ENCODE results near the gene SLC16A7. TPM values are rescaled to one million over a fixed set of nuclear protein-coding genes. Genes with fewer than 3 reads are reported as not detected.

The SLC16A7 gene
- total and polyA plus RNA-seq, 2 of the 8 experiments (the other 6 are each of a cell fraction or from before 2014, with no cell fraction given), result 0.74 to 4.3 TPM

GRCh38 chr12:59700153-59700450, 104.3 kb downstream of the SLC16A7 start:
- Histone ChIP-seq H3K79me2 (ENCODE audit: control insufficient read depth in 1 of 2, insufficient read depth in 2 of 2, low read length in 2 of 2) (no peaks in the 10 kb centered on the region), H3K4me1 (replicated peaks in 1 of 4; ENCODE audit: control insufficient read depth in 3 of 4, insufficient read depth in 4 of 4, low read length in 3 of 4) (no peaks in the 10 kb centered on the region), H3K56ac (replicated peaks; ENCODE audit: insufficient read length, low read depth, low read length) (no peak overlapping the region), H3K79me1 (ENCODE audit: low read depth, low read length) (no peaks in the 10 kb centered on the region), H4K5ac (ENCODE audit: insufficient read length, low read depth, low read length) (no peak overlapping the region), H2AK5ac (ENCODE audit: low read depth, low read length) (no peak overlapping the region), H2BK20ac (ENCODE audit: low read length) (no peak overlapping the region), H3K27me3 (replicated peaks in 1 of 4; ENCODE audit: control insufficient read depth in 3 of 4, extremely low read depth in 1 of 4, insufficient read depth in 3 of 4, low read length in 3 of 4) (no peaks in the 10 kb centered on the region), H4K8ac (ENCODE audit: extremely low read depth, insufficient read depth, low read length) (no peak overlapping the region), H3K9ac (replicated peaks in 1 of 4; ENCODE audit: extremely low read depth in 1 of 4, low read depth in 3 of 4, low read length in 3 of 4) (no peak overlapping the region), H3K36me3 (ENCODE audit: control insufficient read depth in 2 of 4, insufficient read depth in 4 of 4, low read length in 3 of 4) (no peaks in the 10 kb centered on the region), H3K27ac (ENCODE audit: low read depth, low read length) (no peak overlapping the region), H3K9me3 (ENCODE audit: insufficient read depth in 2 of 2, low read depth in 1 of 2, low read length in 1 of 2) (no peaks in the 10 kb centered on the region), H4K91ac (replicated peaks; ENCODE audit: insufficient read length, low read length) (no peak overlapping the region), H3K18ac (ENCODE audit: extremely low read depth, low read length) (no peak overlapping the region), H3K23ac (ENCODE audit: insufficient read length) (no peak overlapping the region), H3K14ac (ENCODE audit: insufficient read length) (no peak overlapping the region), H2BK15ac (ENCODE audit: low read length) (no peak overlapping the region), H3K4me3 (ENCODE audit: extremely low read depth in 1 of 4, insufficient read depth in 2 of 4, low read depth in 3 of 4, low read length in 4 of 4) (no peak overlapping the region), H2BK120ac (replicated peaks; ENCODE audit: low read depth, low read length) (no peak overlapping the region), H2BK5ac (ENCODE audit: low read depth, low read length) (no peak overlapping the region), H3K4ac (replicated peaks; ENCODE audit: insufficient read length, low read depth, low read length) (no peak overlapping the region), H2BK12ac (ENCODE audit: low read depth, low read length) (no peak overlapping the region), H3K4me2 (ENCODE audit: insufficient read depth in 1 of 2, low read depth in 2 of 2, low read length in 2 of 2) (no peak overlapping the region), H4K20me1 (replicated peaks in 1 of 2; ENCODE audit: control insufficient read depth in 1 of 2, insufficient read depth in 2 of 2, low read length in 2 of 2) (peaks cover 0 to 2% of the 10 kb centered on the region in 2 experiments), H2AFZ (ENCODE audit: low read length) (no peak overlapping the region), H3K23me2 (ENCODE audit: low read depth, low read length) (no peaks in the 10 kb centered on the region)
- WGBS, 2 experiments (ENCODE audit: extremely low coverage in 1 of 2, insufficient coverage in 1 of 2, insufficient read length in 1 of 2, insufficient replicate concordance in 2 of 2, low coverage in 1 of 2, low lambda C conversion rate in 2 of 2, missing lambda C conversion rate in 1 of 2), result 96% methylated on average over 1 of the region's 1 CpG; no CpG with 5 or more reads in 1 of the 2 experiments
- ChIA-PET POLR2A (ENCODE audit: partially characterized antibody) (interaction anchor here (1.0 kb wide), 1 partner anchor 103 kb away, joined by 3 read pairs; no protein-coding TSS in a partner anchor), CTCF (ENCODE audit: partially characterized antibody) (no interaction called here)
- FAIRE-seq (no peak), DNase-seq (ENCODE audit: low read depth in 1 of 2, low spot score in 2 of 2) (no peak)
- TF ChIP-seq EP300 (IDR thresholded peaks at IDR 0.05; ENCODE audit: borderline replicate concordance in 1 of 2, low read depth in 2 of 2, low read length in 2 of 2), result no peak
- TF ChIP-seq PHF8 (conservative IDR thresholded peaks at IDR 0.05; ENCODE audit: low read depth, low read length), result no peak

Measured in H1 (cell line).